GM21529 (cell line): Measurements from ENCODE around the gene SLC25A12.
"Not testable (repeated sequence)": the region's sequence is repeated elsewhere in the genome, so short reads cannot be mapped to it uniquely, and the experiment has no call there.

ENCODE experiments used
- ATAC-seq: cut with Tn5 transposase; IDR thresholded peaks from one replicate; pipeline ENCODE4 v1.9.1; 2021; ENCODE audit not compliant: unreplicated experiment

The SLC25A12 gene

DNA sequence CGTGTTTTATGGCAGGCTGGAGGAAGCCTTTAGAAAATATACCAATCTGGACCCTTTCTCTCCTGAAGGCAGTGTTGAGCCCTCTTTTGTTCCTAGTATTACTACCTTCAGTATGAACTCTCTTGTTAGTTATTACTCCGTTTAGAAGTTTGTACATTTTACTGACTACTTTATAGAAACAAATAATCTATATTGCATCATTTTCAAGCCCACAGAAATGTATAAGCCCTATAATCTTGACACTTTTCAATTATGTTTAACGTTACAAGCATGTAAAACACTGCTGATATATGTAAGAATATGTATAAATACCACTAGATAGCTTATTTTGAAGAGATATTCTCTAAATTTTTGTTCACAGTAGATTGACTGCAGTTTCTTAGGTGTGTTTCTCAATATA is 64.0 kb downstream of the SLC25A12 start:
- ATAC-seq: no peak

DNA sequence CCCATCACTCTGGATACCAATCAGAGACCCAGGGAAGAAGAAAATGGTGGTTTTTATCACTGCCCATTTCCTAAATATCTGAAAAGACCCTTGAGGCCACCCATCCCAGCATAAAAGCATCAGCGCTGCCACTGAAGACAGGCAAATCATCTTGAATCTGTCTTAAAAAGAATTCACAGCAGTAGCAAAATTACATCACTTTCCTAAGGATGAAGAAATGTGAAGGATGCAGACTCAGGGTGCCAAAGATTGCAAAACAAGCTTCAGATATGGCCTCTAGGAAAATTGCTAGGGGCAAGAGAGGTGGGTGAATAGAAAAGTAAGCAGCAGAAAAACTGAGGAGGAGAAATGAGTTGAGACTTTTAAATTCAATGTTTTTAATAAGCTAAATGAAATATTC is 70.0 kb downstream of the SLC25A12 start:
- no peak for ATAC-seq

DNA sequence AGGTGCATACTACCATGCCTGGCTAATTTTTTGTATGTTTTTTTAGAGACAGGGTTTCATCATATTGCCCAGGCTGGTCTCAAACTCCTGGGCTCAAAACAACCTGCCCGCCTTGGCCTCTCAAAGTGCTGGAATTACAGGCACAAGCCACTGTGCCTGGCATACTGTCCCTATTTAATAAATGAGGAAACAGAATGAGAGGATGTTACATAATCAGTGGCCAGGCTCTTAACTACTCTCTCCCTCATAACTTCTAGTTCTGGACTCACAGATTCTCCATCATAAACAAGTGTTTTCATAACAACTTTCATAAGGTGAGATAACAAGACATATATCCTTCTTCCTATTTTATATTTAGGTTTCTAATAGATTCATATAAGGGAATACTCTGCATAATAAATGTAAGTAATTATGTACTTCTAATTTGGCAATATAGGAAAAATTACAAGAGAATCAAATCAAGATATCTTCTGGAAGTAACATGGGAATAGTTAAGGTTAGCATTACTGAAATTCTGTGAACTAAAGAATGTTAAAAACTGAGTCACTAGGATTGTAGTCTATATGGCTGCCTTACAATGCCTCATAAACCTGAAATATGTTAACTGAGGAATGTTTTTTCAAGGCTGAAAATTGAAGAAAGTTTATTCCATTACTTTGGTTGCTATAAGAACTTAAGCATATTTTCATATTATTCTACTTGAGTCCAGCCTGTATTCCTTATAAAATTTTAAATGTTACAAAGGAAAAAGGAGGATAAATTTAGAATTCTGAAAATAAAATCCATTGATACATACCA is 71.3 kb downstream of the SLC25A12 start:
- no peak for ATAC-seq

DNA sequence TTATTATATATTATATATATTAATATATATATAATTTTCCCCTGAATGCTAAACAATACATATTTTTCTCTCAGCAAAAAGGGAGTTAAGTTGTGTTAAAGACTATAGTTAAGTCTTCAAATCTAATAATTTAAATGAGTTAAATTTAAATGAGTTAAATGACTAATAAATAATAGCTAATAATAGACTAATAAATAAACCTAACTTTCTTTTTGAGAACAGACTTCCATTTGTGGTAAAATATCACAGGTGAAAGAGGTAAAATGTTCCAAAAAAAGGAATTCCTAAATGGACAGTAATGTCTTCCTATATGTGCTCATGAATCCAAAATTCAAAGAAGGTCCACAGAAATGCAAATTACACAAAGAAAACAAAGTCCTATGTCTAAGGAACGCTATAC is 74.6 kb downstream of the SLC25A12 start:
- ATAC-seq: no peak

DNA sequence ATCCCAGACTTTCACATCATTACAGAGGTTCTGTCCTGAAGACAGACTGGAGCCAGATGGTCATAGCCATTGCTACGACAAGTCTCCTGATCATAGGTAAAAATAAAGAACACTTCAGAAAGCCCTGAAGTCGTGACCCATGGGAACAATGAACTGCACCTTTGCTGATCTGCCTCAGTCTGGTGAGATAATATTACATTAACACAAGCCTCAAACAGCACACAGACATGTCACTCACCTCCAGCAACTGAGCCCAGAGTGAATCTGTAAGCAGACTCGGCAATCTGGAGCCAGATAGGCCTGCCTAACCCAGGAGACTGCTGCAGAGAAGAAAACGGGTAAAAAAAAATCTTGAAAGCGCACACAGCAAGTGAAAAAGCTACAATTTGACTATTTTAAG is 79.2 kb downstream of the SLC25A12 start:
- no peak for ATAC-seq

DNA sequence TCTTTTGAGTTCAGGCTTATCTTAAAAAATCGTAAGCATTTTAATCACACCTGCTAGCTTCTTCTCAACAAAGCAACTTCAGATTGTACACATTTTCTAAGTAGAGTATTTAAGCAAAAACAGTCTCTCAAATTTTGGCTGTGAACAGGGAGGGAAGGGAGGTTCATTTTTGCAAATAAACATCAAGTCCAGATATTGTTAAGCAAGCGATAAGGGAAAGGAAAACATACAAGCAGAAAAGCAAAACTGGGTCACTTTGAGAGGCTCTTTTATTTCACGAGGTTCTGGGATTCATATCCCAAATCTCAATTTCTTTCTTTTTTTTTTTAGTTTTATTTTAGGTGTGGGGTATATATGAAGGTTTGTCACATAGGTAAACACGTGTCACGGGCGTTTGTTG is 79.9 kb downstream of the SLC25A12 start:
- ATAC-seq: no peak

DNA sequence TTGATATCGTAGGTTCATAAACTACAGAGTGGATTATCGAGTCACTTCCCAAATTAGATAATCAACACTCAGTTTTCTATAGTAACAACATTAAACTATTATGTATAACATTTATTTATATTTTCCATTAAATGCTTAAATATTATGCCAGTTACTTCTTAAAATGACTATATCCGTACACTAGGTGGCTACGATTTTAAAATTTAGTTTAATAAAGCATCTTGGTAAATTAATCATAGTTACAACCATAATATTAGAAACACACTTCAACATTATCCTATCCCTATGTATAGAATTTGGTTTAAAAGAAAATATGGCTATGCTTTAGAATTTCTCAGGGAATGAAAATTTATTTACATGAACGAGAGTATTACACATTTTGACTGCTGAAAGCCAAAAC is 80.3 kb downstream of the SLC25A12 start:
- no peak for ATAC-seq

DNA sequence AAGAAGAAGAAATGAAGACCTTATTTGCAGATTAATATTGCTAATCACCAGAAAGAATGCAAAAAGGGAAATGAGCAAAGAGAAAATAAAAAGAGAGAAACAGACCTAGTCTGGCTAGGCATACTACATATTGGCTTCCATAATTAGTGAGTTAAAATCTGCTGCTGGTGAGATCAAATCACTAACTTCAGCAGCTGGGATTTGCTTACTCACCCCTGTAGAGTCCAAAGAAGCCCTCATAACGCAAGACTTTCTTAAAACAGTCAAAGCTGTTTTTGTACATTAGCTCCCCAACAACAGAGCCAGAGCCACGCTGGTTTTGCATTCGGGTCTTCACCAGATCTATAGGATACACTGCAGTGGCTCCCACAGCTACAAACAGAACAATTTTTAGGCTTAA is 80.9 kb downstream of the SLC25A12 start:
- ATAC-seq: no peak

DNA sequence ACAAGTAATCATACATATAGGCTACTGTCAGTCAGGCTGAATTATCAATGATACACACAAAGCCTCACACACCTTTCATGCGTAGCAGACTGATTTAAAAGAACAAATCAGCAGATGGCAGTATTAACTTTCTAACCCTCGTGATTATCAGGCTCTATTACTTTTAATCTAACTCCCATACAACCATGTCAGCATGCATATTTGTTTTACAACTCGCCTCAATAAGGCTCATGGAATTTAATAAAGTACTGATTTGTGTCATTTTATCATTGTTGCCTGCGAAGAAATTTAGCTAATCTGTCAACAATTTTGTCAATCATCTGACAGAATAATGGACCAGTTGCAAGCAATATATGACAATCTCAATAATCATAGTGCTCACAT is 82.8 kb downstream of the SLC25A12 start:
- ATAC-seq: no peak

DNA sequence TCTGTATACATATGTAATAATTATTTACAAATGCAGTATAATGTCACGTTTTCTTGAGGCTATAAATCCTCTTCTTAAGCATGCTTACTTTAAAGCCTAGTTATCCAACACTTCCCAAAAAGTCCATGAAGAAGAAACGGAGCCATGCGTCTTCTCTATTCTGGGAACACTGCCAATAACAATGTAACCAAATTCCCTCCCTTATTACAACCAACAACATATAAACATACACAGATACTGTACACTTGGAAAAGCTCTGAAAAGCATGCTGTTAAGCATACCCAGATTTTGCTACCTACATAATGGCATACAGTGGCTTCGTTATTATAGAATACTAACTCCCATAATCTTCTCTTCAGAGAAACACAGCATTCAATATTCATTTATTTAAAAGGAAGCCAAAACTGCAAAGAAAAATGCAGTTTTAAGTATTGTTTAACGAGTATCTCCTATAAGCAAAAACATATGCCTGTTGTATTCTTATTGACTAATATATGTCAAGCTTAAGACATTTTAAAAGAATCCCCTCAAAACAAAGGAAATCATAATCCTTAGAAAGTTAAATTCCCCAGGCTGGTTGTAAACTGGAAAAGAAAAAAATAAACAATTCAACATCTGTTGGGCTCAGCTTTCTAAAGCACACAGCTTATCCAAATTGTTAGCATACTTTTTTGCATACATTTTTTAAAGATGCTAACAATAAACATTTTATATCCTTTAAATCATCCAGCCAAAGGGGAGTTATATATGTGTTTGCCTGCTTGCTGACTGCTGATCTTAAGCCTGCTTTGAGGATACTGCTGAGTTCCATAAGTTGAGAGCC is 83.4 kb downstream of the SLC25A12 start:
- no peak for ATAC-seq

DNA sequence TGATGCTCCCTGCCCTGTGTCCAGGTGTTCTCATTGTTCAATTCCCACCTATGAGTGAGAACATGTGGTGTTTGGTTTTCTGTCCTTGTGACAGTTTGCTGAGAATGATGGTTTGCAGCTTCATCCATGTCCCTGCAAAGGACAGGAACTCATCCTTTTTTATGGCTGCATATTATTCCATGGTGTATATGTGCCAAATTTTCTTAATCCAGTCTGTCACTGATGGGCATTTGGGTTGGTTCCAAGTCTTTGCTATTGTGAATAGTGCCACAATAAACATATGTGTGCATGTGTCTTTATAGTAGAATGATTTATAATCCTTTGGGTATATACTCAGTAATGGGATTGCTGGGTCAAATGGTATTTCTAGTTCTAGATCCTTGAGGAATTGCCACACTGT is 85.2 kb downstream of the SLC25A12 start:
- not testable (repeated sequence) for ATAC-seq

DNA sequence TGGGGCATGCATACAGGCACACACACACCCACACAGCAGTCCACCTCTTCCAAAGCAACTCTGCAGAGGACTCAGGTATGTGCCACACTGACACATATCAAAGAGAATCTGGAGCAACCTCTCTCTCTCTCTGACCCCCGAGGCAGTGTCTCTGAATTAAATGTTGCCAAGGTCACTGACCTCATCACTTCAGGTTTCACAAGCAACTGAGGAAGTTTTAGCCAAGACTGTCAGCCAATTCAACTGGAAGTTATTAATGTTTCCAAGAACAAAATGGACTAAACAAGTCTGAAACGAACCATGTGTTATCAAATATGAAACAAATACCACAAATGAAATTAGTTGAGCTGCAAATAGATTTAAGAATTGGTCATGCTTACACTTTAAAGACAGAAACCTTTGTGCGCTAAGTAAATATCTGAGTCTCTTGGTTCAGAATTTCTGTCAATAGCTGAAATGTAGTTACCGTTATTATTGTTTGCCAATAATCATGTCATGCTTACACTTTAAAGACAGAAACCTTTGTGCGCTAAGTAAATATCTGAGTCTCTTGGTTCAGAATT is 86.1 kb downstream of the SLC25A12 start:
- ATAC-seq: no peak

DNA sequence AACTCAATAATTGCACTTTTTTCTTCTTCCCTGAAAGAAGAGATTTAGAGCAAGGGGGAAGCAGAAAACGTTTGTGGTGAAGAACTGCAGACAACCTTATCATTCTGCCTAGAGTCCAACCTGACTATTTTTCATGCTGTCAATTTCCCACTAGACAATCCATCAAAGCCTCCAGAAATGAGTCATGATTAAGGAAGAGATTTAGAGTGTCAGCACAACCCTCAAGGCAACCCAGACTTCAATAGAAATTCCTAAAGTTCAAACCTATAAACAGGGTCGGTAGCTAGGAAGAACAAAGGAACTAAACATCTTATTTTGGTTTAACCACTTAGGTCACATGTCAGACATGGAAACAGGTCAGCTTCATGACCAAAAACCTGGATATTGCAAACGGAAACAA is 86.9 kb downstream of the SLC25A12 start:
- ATAC-seq: no peak

DNA sequence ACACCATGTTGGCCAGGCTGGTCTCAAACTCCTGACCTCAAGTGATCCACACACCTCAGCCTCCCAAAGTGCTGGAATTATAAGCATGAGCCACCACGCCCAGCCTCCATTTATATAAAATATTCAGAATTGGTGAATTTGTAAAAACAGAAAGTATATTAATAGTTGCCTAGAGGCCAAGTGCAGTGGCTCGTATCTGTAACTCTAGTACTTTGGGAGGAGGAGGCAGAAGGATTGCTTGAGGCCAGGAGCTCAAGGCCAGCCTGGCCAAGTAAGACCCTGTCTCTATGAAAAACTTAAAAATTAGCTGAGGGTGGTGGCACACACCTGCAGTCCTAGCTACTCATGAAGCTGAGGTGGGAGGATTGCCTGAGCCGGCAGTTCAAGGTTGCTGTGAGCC is 89.6 kb downstream of the SLC25A12 start:
- ATAC-seq: no peak

DNA sequence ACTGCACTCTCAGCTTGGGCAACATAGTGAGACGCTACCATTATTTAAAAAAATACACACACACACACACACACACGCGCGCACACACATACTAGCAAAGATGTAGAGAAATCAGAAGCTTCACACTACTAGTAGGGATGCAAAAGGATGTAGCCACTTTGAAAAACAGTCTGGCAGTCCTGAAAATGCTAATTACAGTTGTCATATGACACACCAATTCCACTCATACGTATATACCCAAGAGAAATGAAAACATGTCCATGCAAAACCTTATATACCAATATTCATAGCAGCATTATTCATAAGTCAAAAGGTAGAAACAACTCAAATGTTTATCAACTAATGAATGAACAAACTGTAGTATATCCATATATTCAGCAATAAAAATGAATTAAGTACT is 90.3 kb downstream of the SLC25A12 start:
- no peak for ATAC-seq

DNA sequence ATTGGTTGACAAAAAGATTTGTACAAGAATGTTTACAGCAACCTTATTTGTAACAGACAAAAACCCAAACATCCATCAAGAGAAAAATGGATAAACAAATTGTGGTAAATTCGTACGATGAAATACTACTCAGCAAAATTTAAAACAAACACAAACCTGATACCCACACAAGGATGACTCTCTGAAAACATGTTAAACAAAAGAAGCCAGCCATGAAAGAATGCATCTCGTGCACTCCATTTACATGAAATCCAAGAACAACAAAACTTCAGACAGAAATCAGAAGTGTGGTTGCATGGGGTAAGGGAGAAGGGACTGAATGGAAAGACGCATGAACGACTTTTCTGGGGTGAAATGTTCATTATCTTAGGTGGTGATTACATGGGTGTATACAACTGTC is 93.4 kb downstream of the SLC25A12 start:
- ATAC-seq: no peak

DNA sequence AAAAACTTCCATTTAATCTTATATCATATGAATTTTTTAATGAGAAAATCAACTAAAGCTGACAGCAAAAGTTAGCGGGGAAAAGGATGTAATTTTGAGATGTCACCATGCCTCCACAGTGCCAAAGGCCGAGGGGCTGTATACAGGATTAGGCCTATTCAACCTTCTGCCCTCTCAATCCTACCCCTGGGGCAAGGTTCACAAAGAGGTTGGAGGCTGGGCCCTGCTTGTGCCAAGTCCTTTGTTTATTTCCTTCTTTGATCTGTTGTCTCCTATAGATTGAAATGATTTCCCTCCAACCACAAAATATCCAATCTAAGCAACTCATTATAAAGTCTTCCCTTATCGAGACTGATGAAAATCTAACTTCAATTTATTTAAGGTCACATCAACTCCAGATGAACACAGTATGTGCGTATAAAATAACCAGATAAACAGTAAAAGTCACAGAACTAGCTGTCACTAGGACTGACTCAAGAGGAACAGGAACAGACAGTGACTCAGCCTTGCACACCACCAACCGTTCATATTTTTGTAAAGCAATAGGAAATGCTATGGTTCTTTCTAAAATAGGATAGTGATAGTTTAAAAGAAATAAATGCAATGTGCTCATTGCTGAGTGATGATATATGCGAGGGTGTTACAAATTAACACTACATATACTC is 95.8 kb downstream of the SLC25A12 start:
- ATAC-seq: no peak

DNA sequence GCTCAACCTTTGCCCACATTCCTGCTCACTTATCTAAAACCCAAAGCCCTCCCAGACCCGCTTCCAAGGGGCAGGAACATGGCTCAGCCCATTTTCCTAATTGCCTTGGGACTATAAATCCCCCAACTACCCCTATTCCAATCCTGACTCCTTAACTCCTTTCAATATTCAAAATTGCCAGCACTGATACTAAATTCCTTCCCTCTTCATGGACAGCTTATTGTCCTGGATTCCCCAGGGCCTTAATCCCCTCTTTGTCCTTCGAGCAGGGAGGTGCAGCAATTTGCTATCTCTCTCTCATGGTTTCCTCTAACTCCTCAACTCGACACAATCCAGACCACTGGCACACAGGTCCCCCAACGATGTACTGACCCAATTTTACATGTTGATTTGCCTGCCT is 99.1 kb downstream of the SLC25A12 start:
- ATAC-seq: no peak

DNA sequence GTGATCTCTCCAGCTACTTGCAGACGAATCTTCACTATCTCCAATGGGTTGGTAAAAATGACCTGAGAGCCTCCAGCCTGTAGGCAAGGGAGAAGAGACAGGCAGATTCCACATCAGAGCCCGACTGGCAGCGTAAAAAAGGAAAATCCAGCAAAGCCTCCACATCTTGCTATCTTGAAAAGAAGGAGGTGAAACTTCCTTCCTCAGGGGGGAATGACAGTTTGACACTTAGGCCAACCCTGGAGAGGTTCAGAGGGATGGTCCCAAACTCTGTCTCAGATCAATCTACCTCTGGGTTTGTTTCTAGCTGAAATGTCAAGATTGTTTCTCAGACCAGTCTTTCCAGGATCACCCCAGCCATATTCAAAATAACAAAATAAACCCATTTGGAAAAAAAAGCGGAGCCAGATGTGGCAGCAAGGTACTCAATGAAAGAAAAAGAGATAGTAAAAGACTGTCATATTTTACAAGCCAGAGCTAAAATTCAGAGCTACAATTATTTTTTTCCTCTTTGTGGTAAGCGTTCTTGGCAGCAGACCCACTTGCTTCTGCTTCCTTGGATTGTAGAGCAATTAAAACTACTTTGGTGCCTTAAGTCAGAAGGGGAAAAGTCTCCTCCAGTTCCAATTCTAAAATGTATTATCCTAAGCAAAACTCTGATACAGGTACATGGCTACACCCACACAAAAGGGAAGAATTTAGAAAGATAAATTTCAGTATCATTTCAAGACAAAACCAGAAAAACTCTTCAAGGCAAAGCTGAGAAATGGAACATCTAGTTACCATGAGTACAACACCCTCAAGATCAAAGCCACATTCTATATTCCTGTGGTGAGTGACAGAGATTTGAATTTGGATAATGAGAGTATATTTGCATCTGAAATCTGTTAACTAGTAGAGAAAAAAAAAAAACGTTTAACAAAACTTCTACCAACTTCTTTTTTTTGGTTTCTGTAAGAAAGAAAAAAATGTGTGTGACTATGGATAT is 100.1 kb downstream of the SLC25A12 start:
- ATAC-seq: no peak

DNA sequence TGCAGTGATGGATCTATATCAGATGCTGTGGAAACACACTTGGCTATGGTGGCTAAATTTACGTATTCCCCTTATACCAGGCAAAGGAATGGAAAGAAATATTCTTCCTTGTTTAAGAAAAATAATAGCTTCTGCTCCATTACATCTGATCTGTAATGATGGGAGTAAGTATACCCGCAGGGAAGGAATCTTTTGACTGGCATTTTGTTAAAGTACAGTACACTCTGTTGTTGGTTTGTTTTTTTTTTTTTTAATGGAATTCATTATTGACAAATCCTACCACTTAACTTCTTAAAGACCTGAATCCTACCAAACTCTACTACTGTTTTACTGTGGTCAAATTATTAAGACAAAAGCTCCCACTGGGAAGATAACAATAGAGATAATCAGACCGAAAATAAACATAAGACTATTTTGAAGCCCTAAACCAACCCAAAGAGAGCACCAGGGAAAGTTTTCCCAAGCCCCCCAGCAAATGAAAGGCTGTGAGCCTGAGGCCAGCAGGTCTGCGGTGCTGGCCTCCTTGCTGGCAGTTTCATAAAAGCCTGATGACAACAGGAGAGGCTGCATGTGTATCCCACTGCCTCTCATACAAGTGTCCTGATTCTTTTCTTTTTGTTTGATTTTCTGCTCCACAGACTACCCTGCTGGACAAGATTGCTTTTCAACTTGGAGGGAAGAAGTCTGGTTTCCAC is 101.0 kb downstream of the SLC25A12 start:
- ATAC-seq: no peak
